IMR-90 (cell line): ENCODE data around the gene DOCK2.

Experiments
- BHLHE40 ChIP-seq: fragments of 150-350 bp; IDR thresholded peaks from 2 replicates; pipeline ENCODE4 v1.6.1; 2016; ENCODE audit warnings: mild to moderate bottlenecking, low read depth, low read length
- CTCF ChIP-seq: conservative IDR thresholded peaks from 2 replicates; pipeline ENCODE4 v1.5.1; 2012; ENCODE audit warnings: mild to moderate bottlenecking, low read depth, low read length, improper control_type of control experiment
- MXI1 ChIP-seq: IDR thresholded peaks from 2 replicates; pipeline ENCODE4 v1.6.1; 2012; ENCODE audit warnings: low read depth, mild to moderate bottlenecking, low read length, moderate library complexity, borderline replicate concordance
- NFE2L2 ChIP-seq: fragments of 150-350 bp; IDR thresholded peaks from 2 replicates; pipeline ENCODE4 v1.6.1; 2016; ENCODE audit warnings: low read depth, mild to moderate bottlenecking, low read length
- POLR2A ChIP-seq: IDR thresholded peaks from 2 replicates; pipeline ENCODE4 v1.6.1; 2012; ENCODE audit warnings: mild to moderate bottlenecking, low read depth, low read length
- RAD21 ChIP-seq: IDR thresholded peaks from 2 replicates; pipeline ENCODE4 v1.6.1; 2012; ENCODE audit warnings: low read length, improper control_type of control experiment
- SMC3 ChIP-seq: fragments of 150-350 bp; IDR thresholded peaks from 2 replicates; pipeline ENCODE4 v1.6.1; 2016; ENCODE audit warnings: low read depth, mild to moderate bottlenecking, antibody characterized with exemption, low read length, moderate library complexity

- TF ChIP-seq NFE2L2 (no peak), BHLHE40 (no peak), CTCF (no peak), MXI1 (no peak), RAD21 (no peak), POLR2A (no peak), SMC3 (no peak)
Observed at GRCh38 chr5:169831331-169831730, 194.3 kb downstream of the DOCK2 start.
